HEK293T (cell line): ENCODE measurements around the gene GPR107.

ENCODE experiments used
- BHLHE40 ChIP-seq: fragments of 450-650 bp; IDR thresholded peaks from 2 replicates; pipeline ENCODE4 v1.6.1; 2016; ENCODE audit warnings: mild to moderate bottlenecking, moderate library complexity, borderline replicate concordance
- CTBP1 ChIP-seq: fragments of 450-650 bp; IDR thresholded peaks from 2 replicates; pipeline ENCODE4 v1.6.1; 2016; ENCODE audit warnings: borderline replicate concordance
- FOXA1 ChIP-seq: fragments of 450-650 bp; IDR thresholded peaks from 2 replicates; pipeline ENCODE4 v1.6.1; 2016; ENCODE audit warnings: mild to moderate bottlenecking
- HDGF ChIP-seq: fragments of 450-650 bp; IDR thresholded peaks from 2 replicates; pipeline ENCODE4 v1.6.1; 2017; ENCODE audit warnings: antibody characterized with exemption, borderline replicate concordance
- NFRKB ChIP-seq: fragments of 450-650 bp; IDR thresholded peaks from 2 replicates; pipeline ENCODE4 v1.6.1; 2016; ENCODE audit warnings: mild to moderate bottlenecking, moderate library complexity
- SP1 ChIP-seq: fragments of 450-650 bp; IDR thresholded peaks from 2 replicates; pipeline ENCODE4 v1.6.1; 2017
- SUZ12 ChIP-seq: fragments of 450-650 bp; IDR thresholded peaks from 2 replicates; pipeline ENCODE4 v1.6.1; 2016; ENCODE audit warnings: mild to moderate bottlenecking
- ZNF384 ChIP-seq: fragments of 450-650 bp; IDR thresholded peaks from 2 replicates; pipeline ENCODE4 v1.6.1; 2016

GRCh38 chr9:130138171-130138653 is 84.5 kb downstream of the GPR107 start:
- TF ChIP-seq NFRKB (no peak), HDGF (no peak), SP1 (no peak), SUZ12 (no peak), ZNF384 (no peak), BHLHE40 (no peak), CTBP1 (no peak), FOXA1 (no peak)
